Kidney tubule cell (primary cell): ENCODE measurements around the gene QRSL1.
"Not testable (repeated sequence)": the region's sequence is repeated elsewhere in the genome, so short reads cannot be mapped to it uniquely, and the experiment has no call there.

ENCODE experiments used
- DNase-seq: peaks from one replicate; pipeline ENCODE4 v3.0.0-alpha.2; 2018; ENCODE audit warnings: low spot score

Gene QRSL1

GRCh38 chr6:106629103-106629858 is at the start of gene QRSL1, which contains the start of gene RTN4IP1:
Gene QRSL1, plus strand, starts transcription at chr6:106629578. Its CDS starts 104 bp downstream, at chr6:106629682.
Gene RTN4IP1, minus strand, starts transcription at chr6:106629498. Its CDS starts 477 bp downstream, at chr6:106629021.
- DNase-seq = peak; percentile 92

- DNase-seq = no peak
Measured at GRCh38 chr6:106581468-106581867, 47.9 kb upstream of the QRSL1 start.

GRCh38 chr6:106586815-106587415 is 42.5 kb upstream of the QRSL1 start:
- no peak for DNase-seq

GRCh38 chr6:106588937-106589336 is 40.4 kb upstream of the QRSL1 start:
- DNase-seq = not testable (repeated sequence)

GRCh38 chr6:106591111-106591825 is 38.1 kb upstream of the QRSL1 start:
- peak; percentile 87 for DNase-seq

GRCh38 chr6:106599440-106599839 is 29.9 kb upstream of the QRSL1 start:
- no peak for DNase-seq

- DNase-seq = no peak
Measured at GRCh38 chr6:106600329-106600728, 29.0 kb upstream of the QRSL1 start.

GRCh38 chr6:106608080-106608668 is 21.2 kb upstream of the QRSL1 start:
- peak; percentile 76 for DNase-seq

GRCh38 chr6:106609699-106610098 is 19.7 kb upstream of the QRSL1 start:
- peak; percentile 47 for DNase-seq

- no peak for DNase-seq
Measured at GRCh38 chr6:106611030-106611429, 18.3 kb upstream of the QRSL1 start.

- DNase-seq = peak; percentile 20
Measured at GRCh38 chr6:106612671-106613416, 16.5 kb upstream of the QRSL1 start.

GRCh38 chr6:106613590-106613989 is 15.8 kb upstream of the QRSL1 start:
- DNase-seq = no peak

GRCh38 chr6:106614166-106614565 is 15.2 kb upstream of the QRSL1 start:
- DNase-seq = no peak

GRCh38 chr6:106614592-106615257 is 14.7 kb upstream of the QRSL1 start:
- no peak for DNase-seq

GRCh38 chr6:106617302-106617701 is 12.1 kb upstream of the QRSL1 start:
- no peak for DNase-seq

GRCh38 chr6:106617857-106618256 is 11.5 kb upstream of the QRSL1 start:
- no peak for DNase-seq

- DNase-seq = no peak
Measured at GRCh38 chr6:106618324-106618723, 11.1 kb upstream of the QRSL1 start.

- DNase-seq = no peak
Measured at GRCh38 chr6:106619223-106619622, 10.2 kb upstream of the QRSL1 start.

- DNase-seq = no peak
Measured at GRCh38 chr6:106620931-106621672, 8.3 kb upstream of the QRSL1 start.

- DNase-seq = no peak
Measured at GRCh38 chr6:106622412-106622811, 7.0 kb upstream of the QRSL1 start.
